ENCODE data around the gene TMC4. TPM values are rescaled to one million over a fixed set of nuclear protein-coding genes. Genes with fewer than 3 reads are reported as not detected.

TMC4 gene, protein sequence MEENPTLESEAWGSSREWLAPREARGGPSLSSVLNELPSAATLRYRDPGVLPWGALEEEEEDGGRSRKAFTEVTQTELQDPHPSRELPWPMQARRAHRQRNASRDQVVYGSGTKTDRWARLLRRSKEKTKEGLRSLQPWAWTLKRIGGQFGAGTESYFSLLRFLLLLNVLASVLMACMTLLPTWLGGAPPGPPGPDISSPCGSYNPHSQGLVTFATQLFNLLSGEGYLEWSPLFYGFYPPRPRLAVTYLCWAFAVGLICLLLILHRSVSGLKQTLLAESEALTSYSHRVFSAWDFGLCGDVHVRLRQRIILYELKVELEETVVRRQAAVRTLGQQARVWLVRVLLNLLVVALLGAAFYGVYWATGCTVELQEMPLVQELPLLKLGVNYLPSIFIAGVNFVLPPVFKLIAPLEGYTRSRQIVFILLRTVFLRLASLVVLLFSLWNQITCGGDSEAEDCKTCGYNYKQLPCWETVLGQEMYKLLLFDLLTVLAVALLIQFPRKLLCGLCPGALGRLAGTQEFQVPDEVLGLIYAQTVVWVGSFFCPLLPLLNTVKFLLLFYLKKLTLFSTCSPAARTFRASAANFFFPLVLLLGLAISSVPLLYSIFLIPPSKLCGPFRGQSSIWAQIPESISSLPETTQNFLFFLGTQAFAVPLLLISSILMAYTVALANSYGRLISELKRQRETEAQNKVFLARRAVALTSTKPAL
- total RNA-seq: 0.34 and 0.54 TPM in 2 replicates

GRCh38 chr19:54172471-54173358 is at the start of gene TMC4:
Gene TMC4, minus strand, starts transcription at chr19:54173160. Its CDS starts 43 bp downstream, at chr19:54173117.

GRCh38 chr19:54191011-54191810 is 18.3 kb upstream of the TMC4 start, which contains the start of gene TSEN34:
Gene TSEN34, plus strand, starts transcription at chr19:54191308. Its CDS starts 57 bp downstream, at chr19:54191365.

GRCh38 chr19:54189145-54189734 is 16.3 kb upstream of the TMC4 start, which contains the start of gene MBOAT7:
Gene MBOAT7, minus strand, starts transcription at chr19:54189580. Its CDS starts 1,072 bp downstream, at chr19:54188508.

DNA sequence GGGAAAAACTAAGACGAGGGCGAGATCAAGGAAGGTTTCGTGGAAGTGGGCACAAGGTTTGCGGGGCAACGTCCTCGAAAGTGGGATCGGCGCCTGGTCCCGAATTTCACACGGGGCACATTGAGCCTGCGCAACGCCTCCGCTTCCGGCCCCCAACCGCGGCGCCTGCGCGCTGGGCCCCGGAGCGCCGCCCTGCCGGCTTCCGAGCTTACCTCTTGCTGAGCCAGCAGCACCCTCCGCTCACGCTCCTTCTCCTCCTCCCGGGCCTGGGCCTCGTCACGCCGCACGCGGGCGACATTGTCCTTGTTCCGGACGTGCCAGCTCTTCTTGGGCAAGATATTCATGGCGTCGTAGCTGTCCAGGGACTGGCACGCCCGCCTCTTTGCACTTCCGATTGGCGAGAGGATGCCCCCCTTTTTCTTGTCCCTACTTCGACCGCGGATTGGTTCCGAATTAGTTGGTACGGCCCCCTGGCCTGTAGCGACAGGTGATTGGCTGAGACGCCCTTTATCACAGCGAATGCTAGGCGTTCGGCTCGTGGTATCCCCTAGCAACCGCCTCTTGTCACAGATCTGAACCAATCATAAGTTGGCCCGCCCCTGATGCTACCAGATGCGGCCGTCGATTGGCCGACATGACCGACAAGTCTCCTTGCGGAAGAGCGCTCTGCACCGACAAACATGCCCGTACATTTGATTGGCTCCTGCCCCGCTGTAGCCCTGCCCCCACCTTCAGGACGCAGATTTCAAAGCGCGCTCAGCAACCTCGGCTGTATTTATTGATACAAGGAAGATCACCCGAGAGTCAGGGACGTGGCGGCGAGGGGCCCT is 13.4 kb downstream of the TMC4 start, which contains the start of gene LENG1:
LENG1 (minus strand) TSS at position 370 of the 830 bp plus-strand sequence; CDS start at position 344, 26 bp downstream.

GRCh38 chr19:54137699-54138488 is 35.1 kb downstream of the TMC4 start, which contains the start of gene CNOT3:
Gene CNOT3, plus strand, starts transcription at chr19:54137762. Its CDS starts 5,217 bp downstream, at chr19:54142979.

GRCh38 chr19:54115109-54116063 is 57.6 kb downstream of the TMC4 start, which contains the start of the genes PRPF31 and TFPT:
Gene PRPF31, plus strand, starts transcription at chr19:54115754. Its CDS starts 2,525 bp downstream, at chr19:54118279.
Gene TFPT, minus strand, starts transcription at chr19:54115657. Its CDS starts 388 bp downstream, at chr19:54115269.

Other genes starting within 250 kb of the TMC4 start
- gene CACNG8, start 210.2 kb downstream of the TMC4 start, total RNA-seq: under 0.01 and 0.17 TPM in 2 replicates
- 0.54 and 0.69 TPM in 2 replicates for gene CACNG6, start 181.5 kb downstream of the TMC4 start, total RNA-seq
- not detected in 2 replicates for gene VSTM1, start 109.3 kb downstream of the TMC4 start, total RNA-seq
- gene TARM1, start 91.8 kb downstream of the TMC4 start, total RNA-seq: not detected in 2 replicates
- not detected in 2 replicates for gene OSCAR, start 72.4 kb downstream of the TMC4 start, total RNA-seq
- gene NDUFA3, start 70.3 kb downstream of the TMC4 start, total RNA-seq: 14.5 and 18.1 TPM in 2 replicates
- 18.8 and 21.1 TPM in 2 replicates for gene TFPT, start 57.5 kb downstream of the TMC4 start, total RNA-seq
- gene PRPF31, start 57.4 kb downstream of the TMC4 start, total RNA-seq: 48.8 and 54.8 TPM in 2 replicates
- 5.7 and 9.2 TPM in 2 replicates for gene CNOT3, start 35.4 kb downstream of the TMC4 start, total RNA-seq
- 4.9 and 5.7 TPM in 2 replicates for gene LENG1, start 13.4 kb downstream of the TMC4 start, total RNA-seq
- 6.6 and 8.7 TPM in 2 replicates for gene MBOAT7, start 16.4 kb upstream of the TMC4 start, total RNA-seq
- 40.1 and 41.5 TPM in 2 replicates for gene TSEN34, start 18.1 kb upstream of the TMC4 start, total RNA-seq
- 3,120 and 3,598 TPM in 2 replicates for gene RPS9, start 27.7 kb upstream of the TMC4 start, total RNA-seq
- gene LILRB3, start 49.8 kb upstream of the TMC4 start, total RNA-seq: not detected in 2 replicates
- not detected in 2 replicates for gene LILRA6, start 69.6 kb upstream of the TMC4 start, total RNA-seq
- gene LILRB5, start 84.1 kb upstream of the TMC4 start, total RNA-seq: not detected in 2 replicates
- gene LILRB2, start 108.0 kb upstream of the TMC4 start, total RNA-seq: not detected in 2 replicates
- not detected in 2 replicates for gene LILRA5, start 140.0 kb upstream of the TMC4 start, total RNA-seq
- gene LILRA4, start 166.0 kb upstream of the TMC4 start, total RNA-seq: not detected in 2 replicates
- gene LAIR1, start 191.8 kb upstream of the TMC4 start, total RNA-seq: not detected in 2 replicates
- gene TTYH1, start 242.3 kb upstream of the TMC4 start, total RNA-seq: not detected in 2 replicates